ENCODE results near the gene UROS.
A peak's percentile ranks its signal among the peaks of the same experiment; 100 is the strongest.

Gene UROS

GRCh38 chr10:125822878-125823662, at the start of gene UROS, which contains the start of gene BCCIP:
Gene UROS, minus strand, starts transcription at chr10:125823258. Its CDS starts 6,759 bp downstream, at chr10:125816499.
Gene BCCIP, plus strand, starts transcription at chr10:125823546. Its CDS starts 12 bp downstream, at chr10:125823558.
- H3K4me1 ChIP-seq (ENCODE audit: insufficient read depth, poor library complexity, severe bottlenecking), result peaks cover 9% of the 10 kb centered on the region
- H3K36me3 ChIP-seq (ENCODE audit: low read depth), result peaks cover 40% of the 10 kb centered on the region
- peak within 1 kb of the TSS; percentile 91 for H3K4me3 ChIP-seq (ENCODE audit: severe bottlenecking)
- H3K9me3 ChIP-seq (ENCODE audit: severe bottlenecking), result no peaks in the 10 kb centered on the region
- peak within 1 kb of the TSS; percentile 39 for H3K27ac ChIP-seq (ENCODE audit: poor library complexity, severe bottlenecking)
- TF ChIP-seq CTCF (IDR thresholded peaks at IDR 0.05; ENCODE audit: poor library complexity, severe bottlenecking), result no peak
- DNase-seq (ENCODE audit: low spot score) (peak; percentile 93), ATAC-seq (ENCODE audit: low read depth) (peak; percentile 77)
- H3K27me3 ChIP-seq (ENCODE audit: insufficient read depth, poor library complexity, severe bottlenecking), result no peaks in the 10 kb centered on the region

- TF ChIP-seq CTCF (IDR thresholded peaks at IDR 0.05; ENCODE audit: poor library complexity, severe bottlenecking), result no peak
- DNase-seq (ENCODE audit: low spot score), result no peak
- H3K27ac ChIP-seq (ENCODE audit: poor library complexity, severe bottlenecking), result no peak overlapping the region
These were observed 48.3 kb upstream of the UROS start for GRCh38 chr10:125871338-125871737.

GRCh38 chr10:125868372-125868975, 45.4 kb upstream of the UROS start:
- TF ChIP-seq CTCF (IDR thresholded peaks at IDR 0.05; ENCODE audit: poor library complexity, severe bottlenecking), result peak; percentile 91
- H3K36me3 ChIP-seq (ENCODE audit: low read depth), result peaks cover 40% of the 10 kb centered on the region
- no peaks in the 10 kb centered on the region for H3K9me3 ChIP-seq (ENCODE audit: severe bottlenecking)
- no peak overlapping the region for H3K27ac ChIP-seq (ENCODE audit: poor library complexity, severe bottlenecking)
- H3K4me1 ChIP-seq (ENCODE audit: insufficient read depth, poor library complexity, severe bottlenecking), result no peaks in the 10 kb centered on the region
- DNase-seq (ENCODE audit: low spot score) (no peak), ATAC-seq (ENCODE audit: low read depth) (peak; percentile 72)
- H3K27me3 ChIP-seq (ENCODE audit: insufficient read depth, poor library complexity, severe bottlenecking), result no peaks in the 10 kb centered on the region
- H3K4me3 ChIP-seq (ENCODE audit: severe bottlenecking), result no peak overlapping the region

More at GRCh38 chr10:125871338-125871737, 48.3 kb upstream of the UROS start:
- ATAC-seq (ENCODE audit: low read depth), result no peak
- peaks cover 35% of the 10 kb centered on the region for H3K36me3 ChIP-seq (ENCODE audit: low read depth)
- no peak overlapping the region for H3K4me3 ChIP-seq (ENCODE audit: severe bottlenecking)
- H3K4me1 ChIP-seq (ENCODE audit: insufficient read depth, poor library complexity, severe bottlenecking), result no peaks in the 10 kb centered on the region
- no peaks in the 10 kb centered on the region for H3K9me3 ChIP-seq (ENCODE audit: severe bottlenecking)
- no peaks in the 10 kb centered on the region for H3K27me3 ChIP-seq (ENCODE audit: insufficient read depth, poor library complexity, severe bottlenecking)

DNA sequence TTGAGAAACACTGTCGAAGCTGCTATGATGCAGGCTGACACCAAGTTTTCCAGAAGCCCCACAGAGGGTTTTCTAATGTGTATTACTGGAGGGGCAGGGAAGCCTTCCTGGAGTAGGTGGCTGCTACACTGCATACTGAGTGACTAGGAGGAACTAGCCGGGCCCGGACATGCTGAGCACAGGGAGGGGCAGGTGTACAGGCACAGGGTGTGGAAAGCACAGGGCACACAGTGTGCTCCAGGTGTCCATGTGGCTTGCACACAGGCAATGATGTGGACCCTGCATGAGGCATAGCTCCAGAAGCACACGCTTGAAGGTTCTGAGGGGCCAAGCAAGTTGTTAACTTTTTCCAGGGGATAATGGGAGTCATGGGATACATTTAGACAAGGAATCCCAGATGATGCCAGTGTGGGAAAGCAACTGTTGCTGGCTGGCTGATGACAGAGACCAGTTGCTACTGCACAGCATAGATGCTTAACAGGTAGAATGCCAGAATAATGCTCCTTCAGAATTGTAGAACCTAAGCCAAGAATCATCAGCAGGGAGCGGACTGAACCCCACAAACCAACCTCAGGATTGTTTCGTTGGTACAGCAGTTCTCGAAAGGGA, 43.5 kb upstream of the UROS start:
- ATAC-seq (ENCODE audit: low read depth) (peak; percentile 49; the same call in 1 of the 3 replicates), DNase-seq (ENCODE audit: low spot score) (no peak)
- H3K27me3 ChIP-seq (ENCODE audit: insufficient read depth, poor library complexity, severe bottlenecking), result no peaks in the 10 kb centered on the region
- H3K4me3 ChIP-seq (ENCODE audit: severe bottlenecking), result no peak overlapping the region
- peaks cover 46% of the 10 kb centered on the region for H3K36me3 ChIP-seq (ENCODE audit: low read depth)
- H3K27ac ChIP-seq (ENCODE audit: poor library complexity, severe bottlenecking), result no peak overlapping the region
- no peaks in the 10 kb centered on the region for H3K9me3 ChIP-seq (ENCODE audit: severe bottlenecking)
- TF ChIP-seq CTCF (IDR thresholded peaks at IDR 0.05; ENCODE audit: poor library complexity, severe bottlenecking), result no peak
- no peaks in the 10 kb centered on the region for H3K4me1 ChIP-seq (ENCODE audit: insufficient read depth, poor library complexity, severe bottlenecking)
